ENCODE data around the gene SLC12A8.

SLC12A8 gene

GRCh38 chr3:125172346-125172745 lies 40.2 kb downstream of the SLC12A8 start:
- TF ChIP-seq, protein P1, sequence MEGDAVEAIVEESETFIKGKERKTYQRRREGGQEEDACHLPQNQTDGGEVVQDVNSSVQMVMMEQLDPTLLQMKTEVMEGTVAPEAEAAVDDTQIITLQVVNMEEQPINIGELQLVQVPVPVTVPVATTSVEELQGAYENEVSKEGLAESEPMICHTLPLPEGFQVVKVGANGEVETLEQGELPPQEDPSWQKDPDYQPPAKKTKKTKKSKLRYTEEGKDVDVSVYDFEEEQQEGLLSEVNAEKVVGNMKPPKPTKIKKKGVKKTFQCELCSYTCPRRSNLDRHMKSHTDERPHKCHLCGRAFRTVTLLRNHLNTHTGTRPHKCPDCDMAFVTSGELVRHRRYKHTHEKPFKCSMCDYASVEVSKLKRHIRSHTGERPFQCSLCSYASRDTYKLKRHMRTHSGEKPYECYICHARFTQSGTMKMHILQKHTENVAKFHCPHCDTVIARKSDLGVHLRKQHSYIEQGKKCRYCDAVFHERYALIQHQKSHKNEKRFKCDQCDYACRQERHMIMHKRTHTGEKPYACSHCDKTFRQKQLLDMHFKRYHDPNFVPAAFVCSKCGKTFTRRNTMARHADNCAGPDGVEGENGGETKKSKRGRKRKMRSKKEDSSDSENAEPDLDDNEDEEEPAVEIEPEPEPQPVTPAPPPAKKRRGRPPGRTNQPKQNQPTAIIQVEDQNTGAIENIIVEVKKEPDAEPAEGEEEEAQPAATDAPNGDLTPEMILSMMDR (IDR thresholded peaks at IDR 0.05; ENCODE audit: low read depth, low read length, missing control alignments), result no peak
- no peak overlapping the region for H3K4me3 ChIP-seq (ENCODE audit: low read depth, low read length)
- no peak overlapping the region for H3K27ac ChIP-seq
- no peaks in the 10 kb centered on the region for H3K27me3 ChIP-seq (replicated peaks)
- in situ Hi-C loops (cut with HindIII; ENCODE audit: low pct_ligation_motif_present, low sequenced_read_pairs), result no loop called here
- no peak for DNase-seq
- H3K36me3 ChIP-seq (replicated peaks), result no peaks in the 10 kb centered on the region

GRCh38 chr3:125168711-125169393 lies 43.7 kb downstream of the SLC12A8 start:
- Histone ChIP-seq H3K4me3 (ENCODE audit: low read depth, low read length) (no peak overlapping the region), H3K27me3 (replicated peaks) (no peaks in the 10 kb centered on the region), H3K36me3 (replicated peaks) (no peaks in the 10 kb centered on the region), H3K27ac (no peak overlapping the region)
- TF ChIP-seq, protein P1 (IDR thresholded peaks at IDR 0.05; ENCODE audit: low read depth, low read length, missing control alignments), result no peak
- DNase-seq, result no peak
- in situ Hi-C loops (cut with HindIII; ENCODE audit: low pct_ligation_motif_present, low sequenced_read_pairs), result no loop called here

DNA sequence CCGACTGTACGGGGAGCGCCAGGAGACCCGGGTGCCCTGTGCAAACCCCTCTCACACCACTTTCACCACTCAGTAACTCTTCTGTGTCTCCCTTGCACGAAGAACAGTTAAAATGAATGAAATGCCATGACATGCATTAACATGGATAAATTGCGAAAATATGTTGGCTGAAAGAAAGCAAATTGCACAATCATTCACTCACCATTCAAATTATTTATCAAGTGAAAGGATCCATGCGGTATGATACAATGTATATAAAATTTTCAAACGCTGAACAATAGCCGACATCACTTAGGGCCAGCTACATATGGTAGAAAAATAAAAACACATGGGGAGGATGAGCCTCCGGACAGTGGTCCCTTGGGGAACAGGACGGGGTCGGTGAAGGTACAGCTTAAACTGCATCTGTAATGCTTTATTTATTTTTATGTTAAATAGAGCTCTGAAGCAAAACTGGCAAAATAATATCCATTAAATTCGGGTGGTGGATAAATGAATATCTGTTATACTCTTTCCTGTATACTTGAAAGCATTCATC lies 45.9 kb downstream of the SLC12A8 start:
- H3K36me3 ChIP-seq (replicated peaks), result no peaks in the 10 kb centered on the region
- DNase-seq, result no peak

GRCh38 chr3:125165948-125166553 lies 46.5 kb downstream of the SLC12A8 start:
- in situ Hi-C loops (cut with HindIII; ENCODE audit: low pct_ligation_motif_present, low sequenced_read_pairs), result no loop called here
- no peaks in the 10 kb centered on the region for H3K27me3 ChIP-seq (replicated peaks)
- no peak overlapping the region for H3K4me3 ChIP-seq (ENCODE audit: low read depth, low read length)
- DNase-seq, result no peak
- no peaks in the 10 kb centered on the region for H3K36me3 ChIP-seq (replicated peaks)
- TF ChIP-seq, protein P1 (IDR thresholded peaks at IDR 0.05; ENCODE audit: low read depth, low read length, missing control alignments), result no peak
- no peak overlapping the region for H3K27ac ChIP-seq

More for the DNA sequence above, 45.9 kb downstream of the SLC12A8 start:
- Histone ChIP-seq H3K27ac (no peak overlapping the region), H3K4me3 (ENCODE audit: low read depth, low read length) (no peak overlapping the region), H3K27me3 (replicated peaks) (no peaks in the 10 kb centered on the region)
- in situ Hi-C loops (cut with HindIII; ENCODE audit: low pct_ligation_motif_present, low sequenced_read_pairs), result no loop called here
- TF ChIP-seq, protein P1 (IDR thresholded peaks at IDR 0.05; ENCODE audit: low read depth, low read length, missing control alignments), result no peak

DNA sequence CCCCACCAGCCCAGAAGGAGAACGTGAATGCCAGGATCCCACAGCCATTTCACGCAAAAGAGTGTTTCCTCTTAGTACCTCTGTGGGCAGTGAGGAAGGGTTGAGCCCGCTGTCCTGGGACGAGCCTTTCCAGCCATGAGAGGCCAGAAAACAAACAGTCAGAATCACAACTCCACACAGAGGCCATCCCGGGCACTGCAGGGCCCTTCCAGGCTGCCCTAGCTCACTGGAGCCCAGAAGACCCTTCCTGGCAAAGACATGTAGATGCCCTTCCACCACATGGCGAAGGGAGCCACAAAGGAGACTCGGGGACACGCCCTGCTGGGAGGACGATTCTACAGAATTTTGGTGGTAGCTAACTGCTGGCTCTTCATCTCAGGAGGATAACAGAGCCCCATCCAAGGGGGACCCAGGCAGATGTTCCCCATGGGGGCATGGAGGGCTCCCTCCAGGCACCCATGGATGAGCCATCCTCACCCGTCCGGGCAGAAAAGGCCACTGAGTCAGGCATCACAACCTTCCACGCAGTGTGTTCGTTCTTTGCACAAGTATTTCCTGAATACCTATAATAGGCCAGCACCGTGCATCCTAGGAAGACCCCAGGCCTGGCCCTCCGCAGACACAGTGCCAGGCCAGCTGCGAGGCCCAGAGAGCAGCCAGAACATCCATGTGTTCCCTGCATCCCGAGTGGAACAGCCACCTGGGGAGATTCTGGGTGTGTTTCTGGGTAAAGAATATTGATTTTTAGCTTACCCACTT lies 47.2 kb downstream of the SLC12A8 start:
- Histone ChIP-seq H3K27ac (no peak overlapping the region), H3K27me3 (replicated peaks) (no peaks in the 10 kb centered on the region), H3K36me3 (replicated peaks) (no peaks in the 10 kb centered on the region), H3K4me3 (ENCODE audit: low read depth, low read length) (no peak overlapping the region)
- TF ChIP-seq, protein P1 (IDR thresholded peaks at IDR 0.05; ENCODE audit: low read depth, low read length, missing control alignments), result peak; percentile 87
- in situ Hi-C loops (cut with HindIII; ENCODE audit: low pct_ligation_motif_present, low sequenced_read_pairs), result no loop called here
- DNase-seq, result peak; percentile 48
